ENCODE results near the gene CCDC34.
"Not testable (repeated sequence)": the region's sequence is repeated elsewhere in the genome, so short reads cannot be mapped to it uniquely, and the experiment has no call there.

The CCDC34 gene

DNA sequence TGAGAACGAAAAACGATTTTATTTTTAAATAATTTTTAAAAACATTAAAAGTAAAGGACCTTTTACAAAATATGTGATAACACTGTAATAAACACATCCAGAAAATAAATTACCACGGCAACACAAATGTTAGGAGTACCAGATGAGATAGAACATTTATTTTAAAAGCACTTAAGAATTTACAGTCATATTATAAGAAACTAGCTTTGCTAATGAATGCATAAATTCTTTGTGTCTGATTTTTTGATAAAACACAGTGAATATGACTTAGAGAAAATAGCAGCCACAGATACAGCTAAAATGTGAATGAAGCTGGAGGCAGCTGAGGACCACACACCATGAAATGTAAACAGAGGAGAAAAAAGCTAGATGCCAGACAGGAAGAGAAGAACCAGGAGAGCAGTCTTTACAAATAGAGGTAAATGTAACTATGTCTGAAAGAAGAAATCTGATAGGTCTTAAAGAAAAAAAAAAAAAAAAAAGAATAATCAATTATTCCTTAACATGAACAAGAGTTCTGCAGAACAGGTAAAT is 14.6 kb downstream of the CCDC34 start:
- no peaks in the 10 kb centered on the region for H3K27me3 ChIP-seq (ENCODE audit: insufficient read depth, low read length)
- peaks cover 5% of the 10 kb centered on the region; the same call in 1 of the 2 replicates for H3K36me3 ChIP-seq (ENCODE audit: insufficient read depth, low read length)
- no peaks in the 10 kb centered on the region for H3K4me1 ChIP-seq (ENCODE audit: control insufficient read depth, insufficient read depth, low read length, unreplicated experiment)
- H3K79me2 ChIP-seq (ENCODE audit: control insufficient read depth, insufficient read depth, low read length, unreplicated experiment): no peaks in the 10 kb centered on the region
- H3K4me3 ChIP-seq (ENCODE audit: low read depth, low read length): no peak overlapping the region
- no peak overlapping the region for H2AFZ ChIP-seq (ENCODE audit: low read length, unreplicated experiment)
- no peak overlapping the region for H3K27ac ChIP-seq (ENCODE audit: low read depth, low read length)

GRCh38 chr11:27347359-27348339 is 15.4 kb downstream of the CCDC34 start:
- H3K27ac ChIP-seq (ENCODE audit: low read depth, low read length): no peak overlapping the region
- no peak overlapping the region for H2AFZ ChIP-seq (ENCODE audit: low read length, unreplicated experiment)
- H3K4me3 ChIP-seq (ENCODE audit: low read depth, low read length): no peak overlapping the region

DNA sequence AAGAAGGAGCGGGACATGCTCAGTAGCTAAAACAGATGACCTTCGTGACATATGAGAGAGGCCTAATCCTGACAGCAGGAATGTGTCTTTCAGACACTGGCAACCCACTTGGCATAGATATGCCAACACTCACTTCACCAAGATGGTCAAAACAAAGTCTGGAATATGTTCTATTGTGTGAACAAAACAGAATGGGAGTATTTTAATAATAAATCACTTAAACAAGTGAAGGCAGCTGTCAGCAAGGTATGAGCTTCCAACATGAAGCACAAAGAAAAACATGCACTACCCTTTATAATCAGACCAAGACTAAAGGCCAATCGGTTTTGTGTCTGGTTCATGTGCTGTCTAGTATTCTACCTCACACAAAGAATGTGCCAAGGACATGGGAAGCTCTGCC is 23.1 kb downstream of the CCDC34 start:
- H3K27me3 ChIP-seq (ENCODE audit: insufficient read depth, low read length): no peaks in the 10 kb centered on the region
- H2AFZ ChIP-seq (ENCODE audit: low read length, unreplicated experiment): no peak overlapping the region
- no peak overlapping the region for H3K4me3 ChIP-seq (ENCODE audit: low read depth, low read length)
- no peaks in the 10 kb centered on the region for H3K79me2 ChIP-seq (ENCODE audit: control insufficient read depth, insufficient read depth, low read length, unreplicated experiment)
- H3K4me1 ChIP-seq (ENCODE audit: control insufficient read depth, insufficient read depth, low read length, unreplicated experiment): no peaks in the 10 kb centered on the region
- H3K27ac ChIP-seq (ENCODE audit: low read depth, low read length): no peak overlapping the region
- H3K36me3 ChIP-seq (ENCODE audit: insufficient read depth, low read length): no peaks in the 10 kb centered on the region

More at GRCh38 chr11:27347359-27348339, 15.4 kb downstream of the CCDC34 start:
- no peaks in the 10 kb centered on the region for H3K27me3 ChIP-seq (ENCODE audit: insufficient read depth, low read length)
- no peaks in the 10 kb centered on the region for H3K79me2 ChIP-seq (ENCODE audit: control insufficient read depth, insufficient read depth, low read length, unreplicated experiment)
- H3K36me3 ChIP-seq (ENCODE audit: insufficient read depth, low read length): peaks cover 5% of the 10 kb centered on the region; the same call in 1 of the 2 replicates
- H3K4me1 ChIP-seq (ENCODE audit: control insufficient read depth, insufficient read depth, low read length, unreplicated experiment): no peaks in the 10 kb centered on the region

DNA sequence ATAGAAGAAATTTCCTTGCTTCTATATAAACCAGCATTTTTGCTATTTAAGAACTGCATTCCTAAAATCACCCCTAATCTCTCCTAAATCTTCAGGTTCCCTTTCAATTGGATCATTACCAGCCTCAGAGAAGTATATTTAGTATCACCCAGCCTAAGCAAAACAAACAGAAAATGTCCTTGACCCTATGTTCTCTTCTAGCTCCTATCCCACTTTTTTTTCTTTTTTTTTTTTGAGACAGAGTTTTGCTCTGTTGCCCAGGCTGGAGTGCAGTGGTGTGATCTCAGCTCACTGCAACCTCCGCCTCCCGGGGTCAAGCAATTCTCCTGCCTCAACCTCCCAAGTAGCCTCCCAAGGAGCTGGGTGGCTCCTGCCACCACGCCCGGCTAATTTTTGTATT is 28.3 kb downstream of the CCDC34 start:
- not testable (repeated sequence) for H3K4me3 ChIP-seq (ENCODE audit: low read depth, low read length); H3K36me3 ChIP-seq (ENCODE audit: insufficient read depth, low read length); H2AFZ ChIP-seq (ENCODE audit: low read length, unreplicated experiment); H3K79me2 ChIP-seq (ENCODE audit: control insufficient read depth, insufficient read depth, low read length, unreplicated experiment); H3K4me1 ChIP-seq (ENCODE audit: control insufficient read depth, insufficient read depth, low read length, unreplicated experiment); H3K27me3 ChIP-seq (ENCODE audit: insufficient read depth, low read length); H3K27ac ChIP-seq (ENCODE audit: low read depth, low read length)

GRCh38 chr11:27331981-27332380 is 31.0 kb downstream of the CCDC34 start:
- Histone ChIP-seq H3K27me3 (ENCODE audit: insufficient read depth, low read length) (no peaks in the 10 kb centered on the region), H3K27ac (ENCODE audit: low read depth, low read length) (no peak overlapping the region)

DNA sequence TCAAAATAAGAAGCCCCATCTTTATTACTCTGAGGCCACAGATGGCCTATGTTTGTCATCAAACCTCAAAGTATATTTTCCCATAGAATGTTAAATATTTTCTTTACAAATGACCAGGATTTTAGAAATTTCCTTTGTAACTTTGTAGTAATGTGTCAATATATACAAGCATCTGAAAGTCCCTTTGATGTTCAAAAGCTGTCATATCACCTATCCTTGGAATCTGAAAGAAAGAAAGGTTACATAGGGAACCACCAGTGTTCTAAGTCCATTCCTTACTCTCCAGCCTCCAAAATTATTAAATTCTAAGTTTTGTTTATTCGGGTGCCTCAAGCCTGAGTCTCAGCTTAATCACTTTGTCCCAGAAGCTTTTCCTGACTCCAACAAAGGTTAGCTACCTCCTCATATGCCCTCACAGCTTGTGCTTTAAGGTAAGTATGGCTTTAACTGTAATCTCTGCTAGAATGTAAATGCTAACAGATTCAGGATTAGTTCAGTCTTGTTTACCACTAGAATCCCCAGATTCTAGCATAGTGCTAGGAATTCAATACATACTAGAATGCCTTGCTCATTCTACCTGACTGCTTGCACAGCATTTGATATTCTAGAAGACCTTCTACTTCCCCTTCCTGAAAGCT is 32.3 kb downstream of the CCDC34 start:
- no peaks in the 10 kb centered on the region for H3K27me3 ChIP-seq (ENCODE audit: insufficient read depth, low read length)
- no peaks in the 10 kb centered on the region for H3K79me2 ChIP-seq (ENCODE audit: control insufficient read depth, insufficient read depth, low read length, unreplicated experiment)
- H3K36me3 ChIP-seq (ENCODE audit: insufficient read depth, low read length): no peaks in the 10 kb centered on the region
- no peaks in the 10 kb centered on the region for H3K4me1 ChIP-seq (ENCODE audit: control insufficient read depth, insufficient read depth, low read length, unreplicated experiment)
- H3K27ac ChIP-seq (ENCODE audit: low read depth, low read length): no peak overlapping the region
- H3K4me3 ChIP-seq (ENCODE audit: low read depth, low read length): no peak overlapping the region
- H2AFZ ChIP-seq (ENCODE audit: low read length, unreplicated experiment): no peak overlapping the region

More at GRCh38 chr11:27331981-27332380, 31.0 kb downstream of the CCDC34 start:
- Histone ChIP-seq H3K4me1 (ENCODE audit: control insufficient read depth, insufficient read depth, low read length, unreplicated experiment) (no peaks in the 10 kb centered on the region), H3K79me2 (ENCODE audit: control insufficient read depth, insufficient read depth, low read length, unreplicated experiment) (no peaks in the 10 kb centered on the region), H2AFZ (ENCODE audit: low read length, unreplicated experiment) (no peak overlapping the region), H3K4me3 (ENCODE audit: low read depth, low read length) (no peak overlapping the region), H3K36me3 (ENCODE audit: insufficient read depth, low read length) (no peaks in the 10 kb centered on the region)

DNA sequence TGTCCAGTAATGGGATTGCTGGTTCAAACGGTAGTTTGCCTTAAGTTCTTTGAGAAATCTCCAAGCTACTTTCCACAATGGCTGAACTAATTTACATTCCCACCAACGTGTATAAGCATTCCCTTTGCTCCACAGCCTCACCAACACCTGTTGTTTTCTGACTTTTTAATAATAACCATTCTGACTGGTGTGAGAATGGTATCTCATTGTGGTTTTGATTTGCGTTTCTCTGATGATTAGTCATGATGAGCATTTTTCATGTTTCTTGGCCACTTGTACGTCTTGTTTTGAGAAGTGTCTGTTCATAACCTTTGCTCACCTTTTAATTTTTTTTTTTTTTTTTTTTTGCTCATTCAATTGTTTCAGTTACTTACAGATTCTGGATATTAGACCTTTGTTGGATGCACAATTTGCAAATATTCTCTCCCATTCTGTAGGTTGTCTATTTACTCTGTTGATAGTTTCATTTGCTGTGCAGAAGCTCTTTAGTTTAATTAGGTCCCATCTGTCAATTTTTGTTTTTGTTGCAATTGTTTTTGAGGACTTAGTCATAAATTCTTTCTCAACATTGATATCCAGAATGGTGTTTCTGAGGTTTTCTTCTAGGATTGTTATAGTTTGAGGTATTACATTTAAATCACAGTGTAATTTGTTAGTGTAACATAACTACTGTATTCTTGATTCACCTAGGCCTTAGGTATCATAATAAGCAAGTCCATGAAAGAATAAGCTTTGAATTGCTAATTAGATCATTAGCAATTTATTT is 33.0 kb downstream of the CCDC34 start:
- no peaks in the 10 kb centered on the region for H3K36me3 ChIP-seq (ENCODE audit: insufficient read depth, low read length)
- no peak overlapping the region for H3K27ac ChIP-seq (ENCODE audit: low read depth, low read length)
- no peaks in the 10 kb centered on the region for H3K79me2 ChIP-seq (ENCODE audit: control insufficient read depth, insufficient read depth, low read length, unreplicated experiment)
- no peaks in the 10 kb centered on the region for H3K4me1 ChIP-seq (ENCODE audit: control insufficient read depth, insufficient read depth, low read length, unreplicated experiment)
- H3K27me3 ChIP-seq (ENCODE audit: insufficient read depth, low read length): no peaks in the 10 kb centered on the region
- no peak overlapping the region for H2AFZ ChIP-seq (ENCODE audit: low read length, unreplicated experiment)
- H3K4me3 ChIP-seq (ENCODE audit: low read depth, low read length): no peak overlapping the region

GRCh38 chr11:27328614-27329013 is 34.4 kb downstream of the CCDC34 start:
- Histone ChIP-seq H3K27ac (ENCODE audit: low read depth, low read length) (no peak overlapping the region), H2AFZ (ENCODE audit: low read length, unreplicated experiment) (no peak overlapping the region), H3K79me2 (ENCODE audit: control insufficient read depth, insufficient read depth, low read length, unreplicated experiment) (no peaks in the 10 kb centered on the region), H3K36me3 (ENCODE audit: insufficient read depth, low read length) (no peaks in the 10 kb centered on the region), H3K27me3 (ENCODE audit: insufficient read depth, low read length) (no peaks in the 10 kb centered on the region), H3K4me1 (ENCODE audit: control insufficient read depth, insufficient read depth, low read length, unreplicated experiment) (no peaks in the 10 kb centered on the region), H3K4me3 (ENCODE audit: low read depth, low read length) (no peak overlapping the region)

- not testable (repeated sequence) for H3K27me3 ChIP-seq (ENCODE audit: insufficient read depth, low read length); H3K4me1 ChIP-seq (ENCODE audit: control insufficient read depth, insufficient read depth, low read length, unreplicated experiment); H3K79me2 ChIP-seq (ENCODE audit: control insufficient read depth, insufficient read depth, low read length, unreplicated experiment); H3K27ac ChIP-seq (ENCODE audit: low read depth, low read length); H3K36me3 ChIP-seq (ENCODE audit: insufficient read depth, low read length); H3K4me3 ChIP-seq (ENCODE audit: low read depth, low read length); H2AFZ ChIP-seq (ENCODE audit: low read length, unreplicated experiment)
Observed at GRCh38 chr11:27327064-27327463, 36.0 kb downstream of the CCDC34 start.

- H3K79me2 ChIP-seq (ENCODE audit: control insufficient read depth, insufficient read depth, low read length, unreplicated experiment); H3K36me3 ChIP-seq (ENCODE audit: insufficient read depth, low read length); H3K27me3 ChIP-seq (ENCODE audit: insufficient read depth, low read length); H2AFZ ChIP-seq (ENCODE audit: low read length, unreplicated experiment); H3K4me3 ChIP-seq (ENCODE audit: low read depth, low read length); H3K27ac ChIP-seq (ENCODE audit: low read depth, low read length): not testable (repeated sequence)
- peaks cover 14% of the 10 kb centered on the region for H3K4me1 ChIP-seq (ENCODE audit: control insufficient read depth, insufficient read depth, low read length, unreplicated experiment)
Observed at GRCh38 chr11:27322196-27322595, 40.8 kb downstream of the CCDC34 start.

Measured in ACC112 (cell line).